ENCODE measurements around the gene ZFYVE26. TPM values are rescaled to one million over a fixed set of nuclear protein-coding genes. Genes with fewer than 3 reads are reported as not detected.

Gene ZFYVE26
- polyA plus RNA-seq, 2 of the 4 experiments (the other 2 are of a cell fraction), result 4.5 to 11.3 TPM

DNA sequence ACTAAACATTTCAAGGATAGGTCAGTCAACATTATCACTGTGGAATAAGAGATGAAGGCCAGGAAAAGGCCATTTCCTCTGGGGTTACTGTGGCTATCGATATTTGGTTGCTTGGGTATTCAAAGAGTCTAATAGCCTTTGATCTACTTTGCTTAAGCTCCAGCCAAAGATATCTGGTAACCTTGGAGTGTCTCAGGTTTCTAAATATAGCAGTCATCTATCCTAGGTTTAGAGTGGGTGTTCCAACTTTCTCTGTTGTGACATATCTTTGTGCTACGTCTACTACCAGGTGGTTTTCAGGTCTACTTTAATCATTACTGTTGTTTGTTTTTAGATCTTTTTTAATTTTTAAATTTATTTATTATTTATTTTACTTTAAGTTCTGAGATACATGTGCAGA, 72.3 kb downstream of the ZFYVE26 start:
- no peak for ATAC-seq
- CTCF ChIA-PET, result no interaction called here

DNA sequence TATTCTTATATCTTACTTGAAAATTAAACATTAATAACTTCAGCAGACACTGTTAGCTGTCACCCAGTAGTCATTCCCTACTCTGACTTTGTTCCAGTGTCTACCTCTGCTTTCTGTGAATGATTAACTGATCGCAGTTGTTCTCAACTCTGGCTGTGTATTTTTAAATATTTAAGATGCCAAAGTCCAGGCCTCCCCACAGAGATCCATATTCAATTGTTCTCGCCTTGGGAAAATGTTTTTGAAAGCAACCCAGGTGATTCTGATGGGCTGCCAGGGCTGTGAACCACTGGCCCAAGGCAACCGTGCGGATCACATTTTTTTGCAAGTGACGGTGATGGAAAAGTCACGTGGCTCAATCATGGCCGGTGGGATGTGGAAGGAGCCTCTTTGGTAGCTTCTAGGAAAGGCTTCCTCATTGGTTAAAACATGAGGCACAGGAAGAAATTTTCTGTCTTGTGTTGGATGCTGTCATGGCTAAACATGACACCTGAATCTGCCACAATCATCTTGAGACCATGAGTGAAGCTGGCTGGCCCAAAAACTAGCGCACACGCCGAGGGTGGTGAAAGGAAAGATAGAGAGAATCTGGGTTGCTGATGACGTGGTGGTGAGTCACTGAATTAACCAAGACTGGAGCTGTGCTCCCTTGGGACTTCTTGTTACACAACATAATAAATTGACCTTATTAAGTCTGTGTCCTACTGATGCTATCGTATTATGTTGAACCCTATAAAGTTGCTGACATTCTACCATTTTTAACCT, 77.5 kb downstream of the ZFYVE26 start:
- peak overlapping the region; percentile 73 for H3K4me2 ChIP-seq
- peak overlapping the region; percentile 87 to 88 for H3K27ac ChIP-seq
- WGBS (ENCODE audit: missing lambda C conversion rate), result under 1% methylated on average over 12 of the region's 12 CpGs
- DNase-seq (ENCODE audit: low read depth in 1 of 2, low spot score in 1 of 2) (peak; percentile 88 to 93), ATAC-seq (peak; percentile 94), FAIRE-seq (peak; percentile 86)
- no peaks in the 10 kb centered on the region for H3K9me3 ChIP-seq
- TF ChIP-seq POLR2A (IDR thresholded peaks at IDR 0.05; ENCODE audit: low read length), result no peak
- no peak for TF ChIP-seq BHLHE40 (IDR thresholded peaks at IDR 0.05; ENCODE audit: low read depth, low read length)
- TF ChIP-seq NFE2L2 (conservative IDR thresholded peaks at IDR 0.05; ENCODE audit: low read length), result no peak
- TF ChIP-seq CBX8 (IDR thresholded peaks at IDR 0.05), result no peak
- TF ChIP-seq, protein P1, sequence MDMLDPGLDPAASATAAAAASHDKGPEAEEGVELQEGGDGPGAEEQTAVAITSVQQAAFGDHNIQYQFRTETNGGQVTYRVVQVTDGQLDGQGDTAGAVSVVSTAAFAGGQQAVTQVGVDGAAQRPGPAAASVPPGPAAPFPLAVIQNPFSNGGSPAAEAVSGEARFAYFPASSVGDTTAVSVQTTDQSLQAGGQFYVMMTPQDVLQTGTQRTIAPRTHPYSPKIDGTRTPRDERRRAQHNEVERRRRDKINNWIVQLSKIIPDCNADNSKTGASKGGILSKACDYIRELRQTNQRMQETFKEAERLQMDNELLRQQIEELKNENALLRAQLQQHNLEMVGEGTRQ (IDR thresholded peaks at IDR 0.05), result peak; percentile 92
- TF ChIP-seq EHMT2 (IDR thresholded peaks at IDR 0.05; ENCODE audit: low read depth), result 0 out of 2 replicates have a peak, but pooled peaks have one; percentile 39
- peak; percentile 71 for TF ChIP-seq HOXB5 (CRISPR knock-in tag; IDR thresholded peaks at IDR 0.05)
- TF ChIP-seq, protein P2, sequence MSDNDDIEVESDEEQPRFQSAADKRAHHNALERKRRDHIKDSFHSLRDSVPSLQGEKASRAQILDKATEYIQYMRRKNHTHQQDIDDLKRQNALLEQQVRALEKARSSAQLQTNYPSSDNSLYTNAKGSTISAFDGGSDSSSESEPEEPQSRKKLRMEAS (IDR thresholded peaks at IDR 0.05), result peak; percentile 90
- TF ChIP-seq GATA3 (IDR thresholded peaks at IDR 0.05; ENCODE audit: borderline replicate concordance), result peak; percentile 77
- 0 out of 2 replicates have a peak, but pooled peaks have one; percentile 56 for TF ChIP-seq ZNF302 (CRISPR knock-in tag; IDR thresholded peaks at IDR 0.05)
- no peak for TF ChIP-seq CHD2 (IDR thresholded peaks at IDR 0.05; ENCODE audit: low read length, partially characterized antibody)
- 0 out of 5 replicates have a peak, but pooled peaks of 1 of the 2 experiments have one; percentile 8 for TF ChIP-seq RAD21 (conservative IDR thresholded peaks at IDR 0.05 in 1 of 2, IDR thresholded peaks at IDR 0.05 in 1 of 2)
- TF ChIP-seq HEYL (CRISPR knock-in tag; IDR thresholded peaks at IDR 0.05), result no peak
- TF ChIP-seq FOSL2 (IDR thresholded peaks at IDR 0.05), result peak; percentile 94
- TF ChIP-seq FOSL2 (CRISPR knock-in tag; IDR thresholded peaks at IDR 0.05), result peak; percentile 97
- no peak for TF ChIP-seq MAZ (IDR thresholded peaks at IDR 0.05; ENCODE audit: borderline replicate concordance, low read depth, low read length)
- TF ChIP-seq, protein P3, sequence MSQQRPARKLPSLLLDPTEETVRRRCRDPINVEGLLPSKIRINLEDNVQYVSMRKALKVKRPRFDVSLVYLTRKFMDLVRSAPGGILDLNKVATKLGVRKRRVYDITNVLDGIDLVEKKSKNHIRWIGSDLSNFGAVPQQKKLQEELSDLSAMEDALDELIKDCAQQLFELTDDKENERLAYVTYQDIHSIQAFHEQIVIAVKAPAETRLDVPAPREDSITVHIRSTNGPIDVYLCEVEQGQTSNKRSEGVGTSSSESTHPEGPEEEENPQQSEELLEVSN (IDR thresholded peaks at IDR 0.05; ENCODE audit: borderline replicate concordance, low read depth), result peak; percentile 68; the same call in 1 of the 2 replicates
- no peak for TF ChIP-seq POLR2AphosphoS2 (conservative IDR thresholded peaks at IDR 0.05; ENCODE audit: low read length)
- no peak for TF ChIP-seq CBX2 (IDR thresholded peaks at IDR 0.05; ENCODE audit: borderline replicate concordance, low read depth)
- TF ChIP-seq CEBPB (IDR thresholded peaks at IDR 0.05), result peak; percentile 86 to 88
- 0 out of 2 replicates have a peak, but pooled peaks have one; percentile 42 for TF ChIP-seq TP53 (CRISPR knock-in tag; IDR thresholded peaks at IDR 0.05)
- no peak for TF ChIP-seq NR3C1 (IDR thresholded peaks at IDR 0.05)
- TF ChIP-seq PHF8 (IDR thresholded peaks at IDR 0.05; ENCODE audit: borderline replicate concordance, low read depth), result peak; percentile 22; the same call in 1 of the 2 replicates
- TF ChIP-seq ESRRA (IDR thresholded peaks at IDR 0.05; ENCODE audit: borderline replicate concordance, low read length), result no peak
- peak; percentile 1 for TF ChIP-seq MAFK (IDR thresholded peaks at IDR 0.05; ENCODE audit: partially characterized antibody)
- TF ChIP-seq NPAS2 (CRISPR knock-in tag; IDR thresholded peaks at IDR 0.05; ENCODE audit: borderline replicate concordance), result peak; percentile 79
- TF ChIP-seq JUNB (IDR thresholded peaks at IDR 0.05), result peak; percentile 92
- peak; percentile 67 to 78; a peak in 4 of 5 replicates for TF ChIP-seq JUN (IDR thresholded peaks at IDR 0.05)
- TF ChIP-seq RNF2 (IDR thresholded peaks at IDR 0.05; ENCODE audit: borderline replicate concordance, low read depth), result no peak
- peak; percentile 71 for TF ChIP-seq RFX5 (IDR thresholded peaks at IDR 0.05)
- TF ChIP-seq, protein P4, sequence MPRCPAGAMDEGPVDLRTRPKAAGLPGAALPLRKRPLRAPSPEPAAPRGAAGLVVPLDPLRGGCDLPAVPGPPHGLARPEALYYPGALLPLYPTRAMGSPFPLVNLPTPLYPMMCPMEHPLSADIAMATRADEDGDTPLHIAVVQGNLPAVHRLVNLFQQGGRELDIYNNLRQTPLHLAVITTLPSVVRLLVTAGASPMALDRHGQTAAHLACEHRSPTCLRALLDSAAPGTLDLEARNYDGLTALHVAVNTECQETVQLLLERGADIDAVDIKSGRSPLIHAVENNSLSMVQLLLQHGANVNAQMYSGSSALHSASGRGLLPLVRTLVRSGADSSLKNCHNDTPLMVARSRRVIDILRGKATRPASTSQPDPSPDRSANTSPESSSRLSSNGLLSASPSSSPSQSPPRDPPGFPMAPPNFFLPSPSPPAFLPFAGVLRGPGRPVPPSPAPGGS (IDR thresholded peaks at IDR 0.05), result 0 out of 3 replicates have a peak, but pooled peaks have one; percentile 55
- TF ChIP-seq ZFP36 (IDR thresholded peaks at IDR 0.05; ENCODE audit: borderline replicate concordance, partially characterized antibody), result no peak
- TF ChIP-seq HOXB13 (CRISPR knock-in tag; IDR thresholded peaks at IDR 0.05; ENCODE audit: low read depth), result peak; percentile 67; the same call in 1 of the 2 replicates
- ChIA-PET CTCF (interaction anchor here (1.6 to 1.8 kb wide), 2 partner anchors 10 to 34 kb away, joined by 5 to 6 read pairs; no protein-coding TSS in a partner anchor), POLR2A (interaction anchor here (1.1 to 1.6 kb wide), 5 partner anchors 18 to 78 kb away, joined by 3 to 5 read pairs (median 4); partner anchors contain the start of genes RDH11, VTI1B and ZFYVE26)
- peak overlapping the region; percentile 32 for H3K4me3 ChIP-seq
- H3K4me1 ChIP-seq, result peaks cover 18% of the 10 kb centered on the region

More for the DNA sequence above, 72.3 kb downstream of the ZFYVE26 start:
- no peak for DNase-seq (ENCODE audit: low read depth in 1 of 2, low spot score in 1 of 2)
- no peak overlapping the region for H3K27ac ChIP-seq
- POLR2A ChIA-PET, result no interaction called here
- TF ChIP-seq NFE2L2 (conservative IDR thresholded peaks at IDR 0.05; ENCODE audit: low read length) (no peak), HDAC2 (IDR thresholded peaks at IDR 0.05) (no peak), MAFK (IDR thresholded peaks at IDR 0.05; ENCODE audit: partially characterized antibody) (no peak)
- peaks cover 9% of the 10 kb centered on the region for H3K4me1 ChIP-seq
- no peaks in the 10 kb centered on the region for H3K9me3 ChIP-seq
- 69% methylated on average over 2 of the region's 2 CpGs for WGBS (ENCODE audit: missing lambda C conversion rate)
- H3K4me3 ChIP-seq, result no peak overlapping the region
- no peak overlapping the region for H3K4me2 ChIP-seq
- FAIRE-seq, result no peak

Data from A549 (cell line).